HG03442 (cell line): Measurements from ENCODE around the gene MYF6.

ENCODE experiments used
- ATAC-seq: cut with Tn5 transposase; IDR thresholded peaks from one replicate; pipeline ENCODE4 v1.9.1; 2021; ENCODE audit warnings: mild to moderate bottlenecking, moderate library complexity; ENCODE audit not compliant: unreplicated experiment

Gene MYF6

GRCh38 chr12:80704420-80704819 is 3.0 kb upstream of the MYF6 start:
- ATAC-seq = no peak

DNA sequence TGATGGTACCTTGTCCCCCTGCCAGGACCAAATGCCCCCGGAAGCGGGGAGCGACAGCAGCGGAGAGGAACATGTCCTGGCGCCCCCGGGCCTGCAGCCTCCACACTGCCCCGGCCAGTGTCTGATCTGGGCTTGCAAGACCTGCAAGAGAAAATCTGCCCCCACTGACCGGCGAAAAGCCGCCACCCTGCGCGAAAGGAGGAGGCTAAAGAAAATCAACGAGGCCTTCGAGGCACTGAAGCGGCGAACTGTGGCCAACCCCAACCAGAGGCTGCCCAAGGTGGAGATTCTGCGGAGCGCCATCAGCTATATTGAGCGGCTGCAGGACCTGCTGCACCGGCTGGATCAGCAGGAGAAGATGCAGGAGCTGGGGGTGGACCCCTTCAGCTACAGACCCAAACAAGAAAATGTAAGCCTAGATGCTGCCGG is 410 bp downstream of the MYF6 start:
- no peak for ATAC-seq

DNA sequence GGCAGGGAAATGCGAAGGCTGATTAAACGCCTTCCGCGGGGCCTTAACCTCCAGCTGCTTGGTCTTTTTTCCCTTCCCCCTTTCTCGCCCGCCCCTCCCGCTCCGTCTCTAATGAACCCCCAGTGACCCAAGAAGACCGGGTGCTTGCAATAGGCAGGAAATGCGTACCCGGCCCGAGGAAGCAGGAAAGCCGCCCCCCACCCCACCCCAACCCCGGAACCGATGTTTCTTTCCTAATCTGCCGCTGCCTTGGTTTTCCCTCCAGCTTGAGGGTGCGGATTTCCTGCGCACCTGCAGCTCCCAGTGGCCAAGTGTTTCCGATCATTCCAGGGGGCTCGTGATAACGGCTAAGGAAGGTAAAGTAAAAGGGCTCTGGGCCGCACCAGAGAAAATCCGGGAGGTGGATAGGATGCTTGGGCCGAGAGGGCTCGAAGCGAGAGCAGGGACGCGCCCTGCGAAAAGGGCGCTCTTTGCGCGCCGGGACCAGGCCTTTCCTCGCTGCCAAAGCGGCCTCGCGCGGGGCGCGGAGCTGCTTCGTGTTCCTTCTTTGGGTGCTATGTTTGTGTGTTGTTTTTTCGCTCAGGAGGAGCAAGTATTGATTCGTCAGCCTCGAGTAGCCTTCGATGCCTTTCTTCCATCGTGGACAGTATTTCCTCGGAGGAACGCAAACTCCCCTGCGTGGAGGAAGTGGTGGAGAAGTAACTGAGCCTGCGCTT is 983 bp downstream of the MYF6 start:
- no peak for ATAC-seq

- no peak for ATAC-seq
Measured at GRCh38 chr12:80708975-80709328, 1.5 kb downstream of the MYF6 start.

GRCh38 chr12:80709811-80710726 is 2.6 kb downstream of the MYF6 start:
- ATAC-seq = peak; percentile 43

DNA sequence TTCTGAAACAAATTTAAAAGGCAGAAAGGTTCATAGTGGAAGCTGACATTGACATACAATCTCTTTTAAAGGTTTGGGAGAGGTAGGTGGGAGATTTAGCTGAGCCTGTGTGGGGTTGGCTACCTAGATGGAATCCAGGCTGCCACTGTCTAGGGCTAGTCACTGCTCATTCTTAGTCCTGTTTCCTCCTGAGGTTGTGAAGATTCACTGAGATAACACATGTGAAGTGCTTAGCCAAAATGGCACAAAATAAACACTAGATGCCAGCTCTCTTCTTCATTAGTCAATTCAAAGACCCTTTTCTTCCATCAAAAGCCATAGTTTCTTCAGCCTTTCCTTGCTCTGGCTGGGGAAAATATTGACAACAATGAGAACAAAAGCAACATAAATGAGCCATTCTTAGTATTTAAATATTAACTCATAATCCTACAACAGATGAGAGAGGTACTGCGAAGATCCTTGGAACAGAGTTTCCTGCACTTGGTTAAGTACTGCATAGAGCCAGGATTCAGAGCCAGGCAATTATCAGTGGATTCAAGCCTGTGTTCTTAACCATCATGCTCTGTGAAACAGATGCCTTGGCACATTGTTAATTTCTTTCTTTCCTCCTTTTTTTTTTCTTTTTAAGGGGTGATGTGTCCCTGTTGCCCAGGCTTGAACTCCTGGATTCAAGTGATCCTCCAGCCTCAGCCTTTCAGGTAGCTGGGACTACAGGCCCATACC is 3.5 kb downstream of the MYF6 start:
- peak; percentile 16 for ATAC-seq

GRCh38 chr12:80711866-80712265 is 4.4 kb downstream of the MYF6 start:
- ATAC-seq = no peak

DNA sequence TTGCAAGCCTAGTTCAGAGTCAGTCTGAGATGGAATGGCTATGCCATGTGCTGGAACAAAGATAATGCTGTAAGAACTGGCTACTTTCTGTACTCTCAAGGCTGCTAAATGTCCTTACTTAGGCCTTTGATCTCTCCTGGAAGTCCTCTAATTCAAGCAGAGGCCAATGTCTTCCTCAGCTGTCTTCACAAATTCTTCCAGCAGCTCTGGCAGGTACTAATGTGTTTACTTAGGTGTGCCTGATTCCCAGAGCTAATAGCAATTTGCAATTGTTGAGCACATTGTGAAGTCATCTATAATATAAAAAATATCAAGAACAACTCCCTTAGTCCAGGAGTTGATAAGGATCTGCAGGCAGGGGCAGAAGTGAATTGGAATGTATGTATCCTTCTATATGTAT is 5.4 kb downstream of the MYF6 start:
- ATAC-seq = no peak

DNA sequence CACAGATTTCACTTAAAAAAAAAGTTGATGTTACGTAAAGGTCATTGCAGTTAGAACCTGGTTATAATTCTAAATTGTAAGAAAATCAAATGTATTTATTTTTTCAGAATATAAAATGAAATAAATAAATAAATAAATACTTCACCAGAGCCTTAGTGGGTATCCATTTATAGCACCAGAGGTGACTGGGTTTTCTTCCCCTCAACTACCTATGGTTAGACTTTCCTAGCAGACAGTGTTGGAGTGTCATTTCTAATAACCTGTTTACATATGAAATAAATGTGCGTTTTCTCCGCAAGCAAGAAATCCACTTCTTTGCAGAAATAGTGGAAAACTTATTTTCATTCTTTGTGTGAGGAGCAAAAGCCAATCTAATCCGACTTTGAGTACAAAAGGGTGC is 6.0 kb downstream of the MYF6 start:
- no peak for ATAC-seq

- no peak for ATAC-seq
Measured at GRCh38 chr12:80714055-80714454, 6.6 kb downstream of the MYF6 start.

- ATAC-seq = no peak
Measured at GRCh38 chr12:80714846-80715245, 7.4 kb downstream of the MYF6 start.

DNA sequence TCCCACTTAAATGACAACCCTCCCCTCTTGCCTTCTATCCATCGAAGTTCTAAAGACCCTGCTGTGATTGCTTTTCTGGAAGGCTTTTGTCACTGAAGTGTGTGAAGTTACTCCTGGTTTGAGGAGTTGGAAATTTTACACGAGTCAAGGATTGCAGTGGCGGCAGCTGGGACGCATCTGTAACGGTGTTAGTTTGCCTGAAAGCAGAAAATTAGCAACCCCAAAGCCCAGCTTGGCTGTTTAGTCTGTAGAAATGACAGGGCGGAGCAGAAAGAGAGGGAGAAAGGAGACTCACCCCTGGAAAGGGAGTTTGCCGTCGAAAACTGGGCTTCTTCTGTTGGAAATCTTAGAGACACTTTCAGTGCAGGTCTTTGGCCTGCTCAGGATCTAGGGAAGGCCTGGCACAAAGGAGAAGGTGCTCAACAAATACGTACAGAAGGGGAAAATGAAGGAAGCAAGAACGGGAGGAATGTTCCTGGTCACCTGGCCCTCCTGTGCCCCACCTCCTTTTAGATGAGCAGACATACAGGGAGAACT is 8.3 kb downstream of the MYF6 start:
- ATAC-seq = no peak

GRCh38 chr12:80716696-80717469 is 9.4 kb downstream of the MYF6 start, which contains the start of gene MYF5:
TSS of gene MYF5 (plus strand) at chr12:80716912. CDS start at chr12:80717064, 152 bp downstream.
- no peak for ATAC-seq

DNA sequence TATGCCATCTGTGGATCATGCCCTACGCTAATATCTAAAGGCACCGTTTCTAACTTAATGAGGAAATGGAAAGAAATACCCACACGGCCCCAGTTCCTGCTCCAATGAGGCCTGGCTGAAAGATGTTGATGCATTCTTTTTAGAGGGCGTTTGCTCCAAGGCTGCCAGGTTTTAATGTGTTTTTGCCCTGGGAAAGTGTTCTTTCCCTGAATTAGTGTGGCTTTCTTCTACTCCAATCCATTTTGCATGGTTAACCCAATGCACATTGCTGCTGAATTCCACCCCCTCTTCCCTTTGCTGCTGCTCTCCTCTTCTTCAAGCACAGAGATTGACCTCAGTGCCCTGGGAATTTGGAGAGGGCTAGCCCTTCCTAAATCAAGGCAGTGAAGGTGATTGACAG is 10.4 kb downstream of the MYF6 start:
- no peak for ATAC-seq

- ATAC-seq = no peak
Measured at GRCh38 chr12:80720516-80720915, 13.1 kb downstream of the MYF6 start.

- ATAC-seq = no peak
Measured at GRCh38 chr12:80721326-80721725, 13.9 kb downstream of the MYF6 start.

DNA sequence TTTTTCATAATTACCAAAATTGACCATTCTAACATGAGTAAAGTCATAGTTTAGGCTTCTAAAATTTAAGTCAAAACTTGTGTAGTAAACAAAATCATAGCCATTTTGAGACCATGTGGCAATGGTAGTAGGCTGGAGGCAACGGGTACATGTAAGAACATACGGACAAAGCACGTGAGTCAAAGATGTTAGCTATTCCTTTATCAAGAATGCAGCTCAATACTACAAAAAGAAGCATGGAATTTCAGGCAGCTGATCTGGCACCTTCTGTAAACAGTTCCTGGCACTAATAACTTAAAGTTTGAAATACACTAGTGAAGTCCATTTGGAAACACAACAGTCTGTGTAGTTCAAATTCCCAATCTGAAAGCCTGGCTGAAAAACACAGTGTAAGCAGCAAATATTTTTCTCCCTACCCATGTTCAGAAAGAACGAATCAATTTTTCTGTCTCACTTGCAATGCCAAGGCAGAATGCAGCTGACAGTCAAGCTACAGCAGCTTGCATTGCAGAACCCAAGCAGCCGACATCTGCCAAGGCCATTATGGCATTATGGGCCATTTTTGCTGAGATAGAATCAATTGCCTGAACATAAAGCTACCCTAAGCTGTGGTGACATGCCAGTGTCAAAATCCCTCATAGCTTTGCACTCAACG is 38.5 kb downstream of the MYF6 start:
- ATAC-seq = no peak

GRCh38 chr12:80747800-80748199 is 40.4 kb downstream of the MYF6 start:
- ATAC-seq = no peak

DNA sequence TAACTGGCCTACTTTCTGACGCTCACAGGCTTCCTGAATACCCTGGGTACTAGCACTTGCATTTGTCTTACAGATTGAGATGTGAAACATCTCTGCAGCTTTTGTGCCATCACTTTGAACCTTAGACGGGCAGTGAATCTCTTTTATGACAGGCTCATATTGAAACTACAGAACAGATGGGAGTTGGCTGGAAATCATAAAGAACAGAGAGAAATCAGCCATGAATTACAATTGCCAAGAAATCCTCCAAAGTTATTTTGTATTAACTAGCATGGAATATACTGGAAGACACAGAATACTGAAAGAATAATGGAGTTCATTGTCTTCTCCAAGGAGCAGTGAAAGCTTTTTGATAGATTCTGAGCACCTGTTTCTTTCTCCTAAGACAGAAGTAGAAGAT is 42.0 kb downstream of the MYF6 start:
- no peak for ATAC-seq

DNA sequence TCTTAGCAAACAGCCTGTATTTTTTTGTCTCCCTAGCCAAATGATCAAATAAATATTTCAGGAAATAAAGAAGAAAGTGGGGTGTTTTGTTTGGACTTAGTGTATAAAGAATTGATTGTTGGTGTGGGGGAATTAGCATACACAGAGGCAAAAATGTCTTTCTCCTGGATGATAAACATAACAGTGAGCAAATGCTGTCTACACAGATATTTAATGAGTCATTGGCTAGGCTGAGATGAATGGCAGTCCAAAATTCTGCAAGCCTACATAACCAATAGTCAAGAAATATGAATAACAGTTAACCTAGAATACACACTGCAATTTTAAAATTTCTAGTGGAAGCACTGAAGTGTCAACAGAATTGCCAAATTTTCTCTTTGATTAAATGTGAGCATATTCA is 45.0 kb downstream of the MYF6 start:
- no peak for ATAC-seq
